GM23248 (cell line): Measurements from ENCODE around the gene LSAMP.

Source experiments
- EZH2 ChIP-seq: fragments of 200-600 bp; sonication (generic); IDR thresholded peaks from 2 replicates; pipeline ENCODE4 v1.6.1; 2018; ENCODE audit warnings: antibody characterized with exemption, mild to moderate bottlenecking; ENCODE audit not compliant: insufficient read depth, poor library complexity, severe bottlenecking
- EZH2phosphoT487 ChIP-seq: fragments of 200-600 bp; sonication (generic); IDR thresholded peaks from 2 replicates; pipeline ENCODE4 v1.6.1; 2018; ENCODE audit warnings: antibody characterized with exemption, moderate library complexity, mild to moderate bottlenecking, low read depth; ENCODE audit not compliant: insufficient read depth

DNA sequence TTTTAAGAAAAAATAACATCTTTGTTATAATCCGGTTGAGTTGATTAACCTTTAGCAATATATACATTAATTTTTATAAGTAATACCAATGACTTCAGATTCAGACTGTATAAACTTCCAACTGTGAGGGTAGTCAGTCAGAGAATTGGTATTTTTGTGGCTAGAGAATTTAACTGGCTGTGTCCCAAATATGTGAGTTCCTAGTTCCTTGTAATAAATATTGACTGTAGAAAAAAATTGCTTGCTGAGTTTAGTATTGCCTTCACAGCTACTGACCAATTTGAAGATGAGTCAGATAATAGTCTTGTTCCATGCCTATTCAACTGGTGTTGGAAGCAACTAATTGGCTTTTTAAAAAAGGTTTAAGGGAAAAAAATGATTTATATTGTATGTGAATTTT is 611.2 kb downstream of the LSAMP start:
- TF ChIP-seq EZH2 (no peak), EZH2phosphoT487 (no peak)
